Heart right ventricle (tissue), 16 donors: ENCODE data around the gene IFITM1. TPM values are rescaled to one million over a fixed set of nuclear protein-coding genes. Genes with fewer than 3 reads are reported as not detected.

Experiments used
- ATAC-seq, 8 donors: fragments of 200-7000 bp; cut with Tn5 transposase; one replicate each; pipeline ENCODE4 v1.9.1; 2020; ENCODE audit warnings: mild to moderate bottlenecking in 8 of 8, moderate library complexity in 8 of 8, moderate number of reproducible peaks in 1 of 8
- DNase-seq, 2 donors: peaks; one replicate each; pipeline ENCODE4 v3.0.0-alpha.2; 2020
- H3K27ac ChIP-seq, 10 donors: fragments of 200-600 bp; sonication (generic) in 2 of 10; one replicate each; pipeline versions ENCODE4 v1.5.0 to v1.8.0; 2020 to 2022; ENCODE audit warnings: mild to moderate bottlenecking in 3 of 10
- H3K27me3 ChIP-seq, 7 donors: fragments of 200-600 bp; one replicate each; pipeline ENCODE4 v1.8.0; 2021 to 2022; ENCODE audit warnings: mild to moderate bottlenecking in 2 of 7
- H3K36me3 ChIP-seq, 9 donors: fragments of 200-600 bp; sonication (generic) in 1 of 9; one replicate each; pipeline versions ENCODE4 v1.5.0 to v1.8.0; 2020 to 2022; ENCODE audit warnings: mild to moderate bottlenecking in 2 of 9
- H3K4me1 ChIP-seq, 9 donors: fragments of 200-600 bp; sonication (generic) in 1 of 9; one replicate each; pipeline versions ENCODE4 v1.5.0 to v1.8.0; 2020 to 2022; ENCODE audit warnings: mild to moderate bottlenecking in 4 of 9
- H3K4me3 ChIP-seq, 10 donors: fragments of 200-600 bp; sonication (generic) in 2 of 10; one replicate each; pipeline versions ENCODE4 v1.5.0 to v1.8.0; 2020 to 2022; ENCODE audit warnings: mild to moderate bottlenecking in 7 of 10, moderate library complexity in 2 of 10
- H3K9me3 ChIP-seq, 11 donors: fragments of 200-600 bp in 10 of 11; sonication (generic) in 2 of 11; one replicate each; pipeline versions ENCODE4 v1.5.0 to v1.8.0; 2013 to 2022; ENCODE audit warnings: mild to moderate bottlenecking in 2 of 11, control low read depth in 1 of 11, moderate library complexity in 1 of 11
- CTCF ChIP-seq, 9 donors: fragments of 200-600 bp; sonication (generic) in 2 of 9; IDR thresholded peaks; one replicate each; pipeline versions ENCODE4 v1.5.0 to v1.8.0; 2021 to 2022; ENCODE audit warnings: antibody characterized with exemption in 9 of 9, mild to moderate bottlenecking in 5 of 9, moderate library complexity in 1 of 9
- WGBS, 2 donors: extraction: QIAGEN DNeasy Blood & Tissue Kit; methylation state at CpG; one replicate each; pipeline ENCODE4 v1.1.7; 2013; ENCODE audit warnings: inconsistent platforms in 1 of 2; 5-methylcytosine and 5-hydroxymethylcytosine counted together
- intact Hi-C, 10 donors: fragments of 100-400 bp; cut with DNase I; formaldehyde crosslinking; loops; one replicate each; pipeline versions ENCODE4 v1.11.1 to v1.14.2; 2022
- polyA plus RNA-seq, 2 donors: library from polyadenylated mRNA; stranded (reverse); fragments of 200-250 nt; gene quantifications; one replicate each; pipeline ENCODE4 v1.2.3, GENCODE V29; 2013
- total RNA-seq, 10 donors: library from RNA; stranded (reverse); fragmentation: NEBNext Ultra II Directional in 3 of 10; extraction: Animal tissue kit (Norgen Biotek cat#: 25700) in 3 of 10; gene quantifications; one replicate each; pipeline versions ENCODE4 v1.2.1 to v1.2.4, GENCODE V29; 2021 to 2023
- donor health status: Arrhythmogenic right ventricular cardiomyopathy.
- donor health status: ischemic (EF 13 %, LVEDD 7.1; RV severe dilation, severe dysfunction).
- donor health status: healthy with polysubstance abuse.
- donor health status: DM: no; HTN: yes; CAD: no.
- donor health status: DM: no; HTN: no; CAD: no.
- donor health status: ischemic (EF 25% LVEDD 6.9; RV normal size, moderate dysfunction).
- donor health status: ischemic (EF 25% LVEDD 5.7; RV mildly dilated, moderate dysfunction).
- donor health status: healthy.
- donor health status: DM: yes; HTN: yes; CAD: no.
- donor health status: Ischemic cardiomyopathy.
- donor health status: ischemic (EF 35%, LVEDD 5.7; RV mildly dilated, moderate dysfunction).
- donor health status: nonischemic (EF 11% LVEDD 7.7; RV severe dilation, severe dysfunction).
- donor health status: DM: yes; HTN: yes; CAD: no.
- donor health status: PGD.
- donor health status: ischemic (EF 29% LVEDD 5.4; RV normal size, mild dysfunction).
- donor health status: nonischemic (EF 23%, LVEDD 6.1; RV moderate dilation, normal function).

IFITM1 gene
- total and polyA plus RNA-seq, 12 donors, result 51.6 to 427 (median 120) TPM

- no peak for DNase-seq
- H3K4me1 ChIP-seq, result peaks cover 5 to 40% (median 35%) of the 10 kb centered on the region in 9 donors
- TF ChIP-seq CTCF (IDR thresholded peaks at IDR 0.05), result no peak
These were observed 42.8 kb downstream of the IFITM1 start for GRCh38 chr11:356610-357009.

GRCh38 chr11:357582-357981 is 43.7 kb downstream of the IFITM1 start:
- intact Hi-C loops, result loop anchor here in 8 of 10 donors (5.0 to 10.0 kb wide), 8 partner anchors 50 to 160 kb away; partner anchors contain the start of genes BET1L (in 4 of the 8), RIC8A (in 4 of the 8) and IFITM2 (in 2 of the 8)
- Histone ChIP-seq H3K9me3 (peaks cover 0 to 16% (median 0%) of the 10 kb centered on the region in 11 donors), H3K4me3 (no peak overlapping the region), H3K36me3 (no peaks in the 10 kb centered on the region), H3K27me3 (no peaks in the 10 kb centered on the region), H3K27ac (no peak overlapping the region), H3K4me1 (peaks cover 5 to 36% (median 31%) of the 10 kb centered on the region in 9 donors)
- 97% methylated on average over 4 of the region's 4 CpGs for WGBS, 2 donors
- no peak for TF ChIP-seq CTCF (IDR thresholded peaks at IDR 0.05)
- no peak for ATAC-seq
- no peak for DNase-seq

More at GRCh38 chr11:356610-357009, 42.8 kb downstream of the IFITM1 start:
- no peaks in the 10 kb centered on the region for H3K36me3 ChIP-seq
- H3K4me3 ChIP-seq, result no peak overlapping the region
- H3K27ac ChIP-seq, result no peak overlapping the region
- H3K9me3 ChIP-seq, result peaks cover 0 to 14% (median 0%) of the 10 kb centered on the region in 11 donors
- intact Hi-C loops, result loop anchor here in 8 of 10 donors (5.0 to 10.0 kb wide), 8 partner anchors 49 to 159 kb away; partner anchors contain the start of genes BET1L (in 4 of the 8), RIC8A (in 4 of the 8) and IFITM2 (in 2 of the 8)
- ATAC-seq, result no peak
- no peaks in the 10 kb centered on the region for H3K27me3 ChIP-seq
- WGBS, 2 donors, result 79 to 87% methylated on average over 6 of the region's 6 CpGs

- ATAC-seq (no peak), DNase-seq (no peak)
- no peak overlapping the region for H3K4me3 ChIP-seq
- H3K27me3 ChIP-seq, result no peaks in the 10 kb centered on the region
- WGBS, 2 donors, result 58 to 68% methylated on average over 34 of the region's 34 CpGs
- intact Hi-C loops, result loop anchor here in 8 of 10 donors (5.0 to 10.0 kb wide), 8 partner anchors 51 to 161 kb away; partner anchors contain the start of genes BET1L (in 4 of the 8), RIC8A (in 4 of the 8) and IFITM2 (in 2 of the 8)
- H3K9me3 ChIP-seq, result peaks cover 0 to 16% (median 0%) of the 10 kb centered on the region in 11 donors
- peaks cover 5 to 29% (median 24%) of the 10 kb centered on the region in 9 donors for H3K4me1 ChIP-seq
- H3K27ac ChIP-seq, result no peak overlapping the region
- H3K36me3 ChIP-seq, result no peaks in the 10 kb centered on the region
- TF ChIP-seq CTCF (IDR thresholded peaks at IDR 0.05), result no peak
These were observed 44.4 kb downstream of the IFITM1 start for GRCh38 chr11:358129-358800.

GRCh38 chr11:359181-359714 is 45.4 kb downstream of the IFITM1 start:
- intact Hi-C loops, result loop anchor here in 8 of 10 donors (5.0 to 10.0 kb wide), 8 partner anchors 52 to 162 kb away; partner anchors contain the start of genes BET1L (in 4 of the 8), RIC8A (in 4 of the 8) and IFITM2 (in 2 of the 8)
- no peak for DNase-seq
- H3K4me3 ChIP-seq, result no peak overlapping the region

More at GRCh38 chr11:359181-359714, 45.4 kb downstream of the IFITM1 start:
- peaks cover 0 to 16% (median 0%) of the 10 kb centered on the region in 11 donors for H3K9me3 ChIP-seq
- no peak for ATAC-seq
- no peak for TF ChIP-seq CTCF (IDR thresholded peaks at IDR 0.05)
- H3K27me3 ChIP-seq, result peaks cover 2 to 5% (median 4%) of the 10 kb centered on the region in 7 donors
- H3K36me3 ChIP-seq, result no peaks in the 10 kb centered on the region
- peaks cover 5 to 19% (median 14%) of the 10 kb centered on the region in 9 donors for H3K4me1 ChIP-seq
- 77 to 79% methylated on average over 5 of the region's 5 CpGs for WGBS, 2 donors
- H3K27ac ChIP-seq, result no peak overlapping the region
